NT2/D1 (cell line): Measurements from ENCODE around the gene RYR2.

Experiments used
- SUZ12 ChIP-seq: IDR thresholded peaks from 2 replicates; pipeline ENCODE4 v1.6.1; 2011; ENCODE audit not compliant: insufficient read length, insufficient read depth; ENCODE audit errors: extremely low read depth
- YY1 ChIP-seq: IDR thresholded peaks from 2 replicates; pipeline ENCODE4 v1.6.1; 2011; ENCODE audit not compliant: insufficient read length, insufficient read depth
- ZNF274 ChIP-seq: IDR thresholded peaks from 2 replicates; pipeline ENCODE4 v1.6.1; 2011; ENCODE audit warnings: mild to moderate bottlenecking, low read depth, low read length

GRCh38 chr1:237004116-237004515 lies 37.9 kb upstream of the RYR2 start, which contains the start of gene MT1HL1:
- no peak for TF ChIP-seq YY1
- no peak for TF ChIP-seq ZNF274
- TF ChIP-seq SUZ12, result no peak
